NCI-H460 (cell line): ENCODE results near the gene P3H2. TPM values are rescaled to one million over a fixed set of nuclear protein-coding genes. Genes with fewer than 3 reads are reported as not detected.

ENCODE experiments used
- DNase-seq: peaks from one replicate; pipeline ENCODE4 v3.0.0-alpha.2; 2016; ENCODE audit warnings: low read depth; ENCODE audit errors: extremely low read depth
- total RNA-seq: library from RNA; depleted of rRNA; stranded (reverse); fragments of >200 nt; shearing (Covaris generic); gene quantifications from 2 replicates; pipeline ENCODE4 v1.2.3, GENCODE V29; 2014

Gene P3H2
- total RNA-seq, 1 experiment from 2014 or later = 320 TPM

GRCh38 chr3:190125436-190126068 lies 4.9 kb upstream of the P3H2 start:
- DNase-seq = no peak

GRCh38 chr3:190124067-190124466 lies 3.4 kb upstream of the P3H2 start:
- DNase-seq = no peak

- peak; percentile 64 for DNase-seq
Observed at GRCh38 chr3:190122198-190122771, 1.6 kb upstream of the P3H2 start.

GRCh38 chr3:190121383-190121782 lies 686 bp upstream of the P3H2 start:
- DNase-seq = no peak

- DNase-seq = no peak
Observed at GRCh38 chr3:190121061-190121377, 322 bp upstream of the P3H2 start.

- no peak for DNase-seq
Observed at GRCh38 chr3:190119461-190120268, 1.0 kb downstream of the P3H2 start.

- no peak for DNase-seq
Observed at GRCh38 chr3:190118438-190118837, 2.3 kb downstream of the P3H2 start.

GRCh38 chr3:190117981-190118380 lies 2.7 kb downstream of the P3H2 start:
- no peak for DNase-seq

- DNase-seq = no peak
Observed at GRCh38 chr3:190116551-190117067, 4.1 kb downstream of the P3H2 start.

- DNase-seq = no peak
Observed at GRCh38 chr3:190110826-190111225, 9.9 kb downstream of the P3H2 start.

GRCh38 chr3:190109441-190109840 lies 11.3 kb downstream of the P3H2 start:
- no peak for DNase-seq

- DNase-seq = no peak
Observed at GRCh38 chr3:190108804-190109203, 11.9 kb downstream of the P3H2 start.

GRCh38 chr3:190105876-190106275 lies 14.8 kb downstream of the P3H2 start:
- DNase-seq = no peak

- no peak for DNase-seq
Observed at GRCh38 chr3:190101320-190102011, 19.2 kb downstream of the P3H2 start.

- DNase-seq = no peak
Observed at GRCh38 chr3:190099099-190099498, 21.6 kb downstream of the P3H2 start.

GRCh38 chr3:190097617-190098016 lies 23.1 kb downstream of the P3H2 start:
- DNase-seq = no peak

- no peak for DNase-seq
Observed at GRCh38 chr3:190097025-190097424, 23.7 kb downstream of the P3H2 start.

GRCh38 chr3:190096345-190096744 lies 24.4 kb downstream of the P3H2 start:
- no peak for DNase-seq

- DNase-seq = no peak
Observed at GRCh38 chr3:190094160-190094718, 26.5 kb downstream of the P3H2 start.

GRCh38 chr3:190092250-190092649 lies 28.4 kb downstream of the P3H2 start:
- DNase-seq = no peak

- DNase-seq = no peak
Observed at GRCh38 chr3:190089711-190090110, 31.0 kb downstream of the P3H2 start.
